NCI-H2081 treated with DMSO at 0.1 percent for 48 hours (cell line): Measurements from ENCODE around the gene SLC22A2.
"Not testable (repeated sequence)": the region's sequence is repeated elsewhere in the genome, so short reads cannot be mapped to it uniquely, and the experiment has no call there.

ENCODE experiments used
- DNase-seq: peaks from one replicate; lab custom pipeline; 2025; lab: John Stamatoyannopoulos, UW

SLC22A2 gene

GRCh38 chr6:160248538-160248937, 10.1 kb downstream of the SLC22A2 start:
- DNase-seq: no peak

DNA sequence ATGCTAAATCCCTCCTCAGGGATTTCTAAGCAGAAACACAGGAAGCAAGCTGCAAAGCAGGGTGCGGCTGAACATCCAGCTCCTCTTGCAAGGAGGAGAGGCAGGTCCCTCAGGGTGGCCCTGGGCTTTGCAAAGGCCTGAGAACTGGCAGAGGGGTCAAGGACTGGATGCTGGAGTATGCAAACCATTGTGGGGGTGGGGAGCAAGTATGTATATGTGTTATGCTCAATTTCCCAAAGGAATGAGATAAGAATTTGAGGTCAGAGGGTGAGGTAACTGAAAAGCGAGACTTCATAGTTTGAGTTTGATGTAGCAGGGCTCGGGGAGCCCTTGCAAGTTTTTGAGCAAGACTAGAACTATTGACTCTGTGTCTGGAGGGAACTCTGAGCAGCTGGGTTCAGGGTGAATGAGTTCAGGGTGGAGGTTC, 11.2 kb downstream of the SLC22A2 start:
- DNase-seq: no peak

DNA sequence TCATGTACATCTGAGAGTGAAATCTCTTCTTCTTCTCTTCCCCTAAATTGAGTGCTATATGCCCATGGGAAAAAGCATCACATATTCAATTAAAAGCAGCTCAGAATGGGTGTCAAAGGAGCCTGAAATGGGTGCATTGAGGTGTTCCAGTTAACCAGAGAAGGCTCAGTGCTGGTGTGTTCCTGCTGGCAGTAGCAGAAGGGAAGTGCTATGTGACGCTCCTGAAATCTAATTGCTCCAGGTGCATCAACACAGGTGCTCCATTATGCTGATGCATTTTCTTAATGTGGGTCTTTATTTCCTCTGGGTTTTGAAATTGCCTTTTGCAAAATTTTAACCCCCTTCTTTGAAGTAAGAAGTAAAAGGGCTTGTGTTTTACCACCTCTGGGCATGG, 17.9 kb downstream of the SLC22A2 start:
- DNase-seq: no peak

DNA sequence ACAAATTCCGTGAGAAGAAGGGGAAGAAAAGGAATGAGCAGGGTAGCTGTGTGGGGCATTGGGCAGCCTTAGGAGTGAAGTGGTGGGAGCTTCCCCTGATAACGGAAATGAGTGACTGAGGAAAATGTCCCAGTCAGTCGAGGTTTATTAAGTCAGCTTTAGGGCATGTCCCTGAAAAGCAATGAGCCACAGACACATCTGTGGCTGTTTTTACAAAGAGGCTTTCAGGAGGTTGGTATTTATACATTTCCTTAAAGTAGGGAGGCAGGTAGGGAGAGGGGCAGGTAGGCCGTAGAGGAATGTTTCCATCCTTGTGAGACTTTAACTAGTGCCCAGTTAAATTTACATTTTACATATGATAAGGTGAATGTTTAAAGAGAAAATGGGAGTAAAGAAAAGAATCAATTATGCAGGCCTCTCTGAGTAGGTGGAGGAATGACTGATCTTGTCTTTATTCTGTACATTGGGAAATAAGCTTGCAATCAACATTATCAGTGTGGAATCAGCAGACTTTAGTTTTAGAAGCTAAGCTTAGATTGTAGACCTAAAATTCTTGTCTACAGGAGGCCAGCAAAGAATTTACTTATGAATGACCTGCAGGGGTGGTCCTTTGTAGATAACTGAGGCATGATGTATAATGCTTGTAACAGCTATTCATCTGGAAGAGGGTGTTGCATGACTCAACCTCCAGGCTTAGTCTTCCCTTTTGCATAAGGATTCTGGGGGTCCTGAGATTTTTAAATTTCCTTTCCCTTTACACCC, 18.5 kb downstream of the SLC22A2 start:
- DNase-seq: no peak

DNA sequence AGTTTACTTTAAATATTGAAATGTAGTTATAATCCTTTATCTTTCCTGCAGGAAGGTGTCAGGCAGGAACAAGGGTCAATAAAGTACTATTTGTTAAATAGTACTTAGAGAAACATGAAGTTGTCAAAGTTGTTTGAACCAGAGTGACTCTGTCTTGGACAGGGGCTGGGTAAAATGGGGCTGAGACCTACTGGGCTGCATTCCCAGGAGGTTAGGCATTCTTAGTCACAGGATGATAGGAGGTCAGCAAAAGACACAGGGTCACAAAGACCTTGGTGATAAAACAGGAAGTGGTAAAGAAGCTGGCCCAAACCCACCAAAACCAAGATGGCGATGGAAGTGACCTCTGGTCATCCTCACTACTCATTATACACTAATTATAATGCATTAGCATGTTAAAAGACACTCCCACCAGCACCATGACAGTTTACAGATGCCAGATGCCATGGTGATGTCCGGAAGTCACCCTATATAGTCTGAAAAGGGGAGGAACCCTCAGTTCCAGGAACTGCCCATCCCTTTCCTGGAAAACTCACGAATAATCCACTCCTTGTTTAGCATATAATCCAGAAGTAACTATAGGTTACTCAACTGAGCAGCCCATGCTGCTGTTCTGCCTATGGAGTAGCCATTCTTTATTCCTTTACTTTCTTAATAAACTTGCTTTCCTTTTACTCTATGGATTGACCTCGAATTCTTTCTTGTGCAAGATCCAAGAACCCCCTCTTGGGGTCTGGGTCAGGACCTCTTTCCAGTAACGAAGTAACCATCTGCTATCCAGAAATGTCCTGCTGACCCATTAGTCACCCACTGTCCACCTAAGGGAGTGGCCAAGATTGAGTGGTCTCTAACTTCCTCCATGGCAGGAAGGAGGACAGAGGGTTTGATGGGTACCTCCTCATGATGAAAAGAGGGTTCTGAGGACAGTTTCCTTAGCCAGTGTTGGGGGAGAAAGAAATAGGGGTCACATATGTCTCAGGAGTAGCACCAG, 19.6 kb downstream of the SLC22A2 start:
- no peak for DNase-seq

DNA sequence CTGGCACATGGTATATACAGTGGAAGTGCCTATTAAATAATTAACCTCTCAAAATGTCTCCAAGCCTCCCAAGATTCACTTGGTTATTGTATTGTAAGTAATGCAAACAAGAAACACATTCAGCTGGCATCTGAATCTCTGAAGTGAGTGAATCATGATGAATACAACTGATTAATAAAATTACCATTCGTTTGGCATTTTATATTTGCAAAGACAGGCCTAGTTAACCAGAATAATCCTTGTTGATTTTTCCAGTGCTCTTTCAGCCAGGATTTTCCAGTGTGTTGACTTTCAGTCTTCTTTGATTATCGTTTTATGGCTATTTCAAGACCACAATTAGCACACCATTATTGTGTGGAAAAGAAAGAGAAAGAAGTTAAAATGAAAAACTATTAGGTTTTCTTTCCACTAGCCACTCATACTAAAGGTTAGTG, 20.3 kb downstream of the SLC22A2 start:
- no peak for DNase-seq

DNA sequence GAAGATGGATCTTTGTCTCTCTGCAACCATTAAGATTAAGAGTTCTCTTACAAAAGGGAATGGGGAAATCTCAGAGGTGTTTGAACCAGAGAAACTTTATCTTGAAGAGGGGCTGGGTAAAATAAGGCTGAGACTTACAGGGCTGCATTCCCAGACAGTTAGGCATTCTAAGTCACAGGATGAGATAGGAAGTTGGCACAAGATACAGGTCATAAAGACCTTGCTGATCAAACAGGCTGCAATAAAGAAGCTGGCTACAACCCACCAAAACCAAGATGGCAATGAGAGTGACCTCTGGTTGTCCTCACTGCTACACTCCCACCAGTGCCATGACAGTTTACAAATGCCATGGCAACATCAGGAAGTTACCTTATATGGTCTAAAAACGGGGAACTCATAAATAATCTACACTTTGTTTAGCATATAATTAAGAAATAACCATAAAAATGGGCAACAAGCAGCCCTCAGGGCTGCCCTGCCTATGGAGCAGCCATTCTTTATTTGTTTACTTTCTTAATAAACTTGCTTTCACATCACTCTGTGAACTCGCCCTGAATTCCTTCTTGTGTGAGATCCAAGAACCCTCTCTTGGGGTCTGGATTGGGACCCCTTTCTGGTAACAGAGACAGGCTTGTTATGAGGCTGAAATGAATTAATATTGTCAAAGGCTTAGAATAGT, 20.9 kb downstream of the SLC22A2 start:
- DNase-seq: not testable (repeated sequence)

GRCh38 chr6:160236235-160236872, 22.3 kb downstream of the SLC22A2 start:
- DNase-seq: not testable (repeated sequence)

GRCh38 chr6:160233950-160234640, 24.5 kb downstream of the SLC22A2 start:
- DNase-seq: not testable (repeated sequence)

DNA sequence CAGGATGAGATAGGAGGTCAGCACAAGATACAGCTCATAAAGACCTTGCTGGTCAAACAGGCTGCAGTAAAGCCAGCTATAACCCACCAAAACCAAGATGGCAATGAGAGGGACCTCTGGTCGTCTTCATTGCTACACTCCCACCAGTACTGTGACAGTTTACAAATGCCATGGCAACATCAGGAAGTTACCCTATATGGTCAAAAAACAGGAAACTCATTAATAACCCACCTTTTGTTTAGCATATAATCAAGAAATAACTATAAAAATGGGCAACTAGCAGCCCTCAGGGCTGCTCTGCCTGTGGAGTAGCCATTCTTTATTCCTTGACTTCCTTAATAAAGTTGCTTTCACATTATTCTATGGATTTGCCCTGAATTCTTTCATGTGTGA, 30.9 kb downstream of the SLC22A2 start:
- no peak for DNase-seq

- DNase-seq: no peak
Observed at GRCh38 chr6:160227038-160227768, 31.4 kb downstream of the SLC22A2 start.

DNA sequence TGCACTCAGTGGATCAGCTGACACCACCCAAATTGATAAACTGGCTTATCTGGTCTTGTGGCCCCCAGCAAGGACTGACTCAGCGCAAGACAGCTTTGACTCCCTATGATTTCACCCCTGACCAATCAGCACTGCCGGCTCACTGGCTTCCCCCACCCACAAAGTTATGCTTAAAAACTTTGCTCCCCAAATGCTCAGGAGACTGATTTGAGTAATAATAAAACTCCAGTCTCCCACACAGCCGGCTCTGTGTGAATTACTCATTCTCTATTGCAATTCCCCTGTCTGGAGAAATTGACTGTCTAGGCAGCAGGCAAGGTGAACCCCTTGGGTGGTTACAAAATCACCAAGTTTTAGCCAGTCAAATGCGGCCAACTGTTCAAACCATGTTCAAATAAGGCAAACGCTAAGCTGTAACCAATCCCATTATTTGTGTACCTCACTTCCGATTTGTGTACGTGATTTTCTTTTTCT, 32.5 kb downstream of the SLC22A2 start:
- no peak for DNase-seq

DNA sequence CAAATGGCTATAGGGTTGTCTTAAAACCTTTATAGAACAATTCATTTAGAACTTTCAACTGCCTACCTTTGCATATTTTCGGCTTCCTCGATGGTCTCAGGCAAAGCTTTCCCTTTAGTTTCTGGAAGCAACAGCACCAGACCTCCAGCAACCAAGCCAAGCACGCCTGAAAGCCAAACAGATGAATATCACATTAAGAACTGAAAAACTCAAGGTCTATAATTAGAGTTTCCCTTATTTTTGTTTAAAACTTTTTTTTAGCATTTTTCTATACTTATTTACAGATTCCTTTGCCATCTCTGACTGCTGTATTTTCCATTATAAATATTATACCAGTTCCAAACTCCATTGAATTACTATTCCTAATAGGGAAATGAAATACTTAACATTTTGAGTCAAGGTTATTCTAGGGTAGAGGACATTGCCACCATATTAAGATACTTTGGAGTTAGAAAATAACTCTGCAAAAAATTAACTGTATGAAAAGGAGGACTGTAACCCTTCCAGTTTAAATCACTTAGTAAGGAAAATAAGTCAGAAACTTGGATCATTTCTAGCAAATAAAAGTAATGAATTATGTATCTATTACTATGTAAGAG, 33.9 kb downstream of the SLC22A2 start:
- DNase-seq: no peak

GRCh38 chr6:160222491-160222890, 36.1 kb downstream of the SLC22A2 start:
- no peak for DNase-seq

- no peak for DNase-seq
Observed at GRCh38 chr6:160221918-160222317, 36.7 kb downstream of the SLC22A2 start.

- DNase-seq: no peak
Observed at GRCh38 chr6:160221423-160221822, 37.2 kb downstream of the SLC22A2 start.

- DNase-seq: no peak
Observed at GRCh38 chr6:160218810-160219209, 39.8 kb downstream of the SLC22A2 start.

- no peak for DNase-seq
Observed at GRCh38 chr6:160217863-160218262, 40.8 kb downstream of the SLC22A2 start.

- no peak for DNase-seq
Observed at GRCh38 chr6:160217073-160217472, 41.5 kb downstream of the SLC22A2 start.

DNA sequence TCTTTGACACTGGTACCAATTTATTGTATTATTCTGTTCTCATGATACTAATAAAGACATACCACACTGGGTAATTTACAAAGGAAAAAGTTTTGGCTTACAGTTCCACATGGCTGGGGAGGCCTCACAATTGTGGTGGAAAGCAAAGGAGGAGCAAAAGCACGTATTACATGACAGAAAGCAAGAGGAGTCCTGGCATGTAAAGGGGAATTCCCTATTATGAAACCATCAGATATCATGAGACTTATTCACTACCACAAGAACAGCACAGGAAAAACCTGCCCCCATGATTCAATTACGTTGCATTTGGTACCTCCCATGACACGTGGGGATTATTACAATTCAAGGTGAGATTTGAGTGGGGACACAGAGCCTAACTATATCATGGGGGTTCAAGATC, 43.4 kb downstream of the SLC22A2 start:
- DNase-seq: no peak
